Caco-2 (cell line): Measurements from ENCODE around the gene ZNF521. TPM values are rescaled to one million over a fixed set of nuclear protein-coding genes. Genes with fewer than 3 reads are reported as not detected.

ENCODE experiments used
- BruUV-seq: library from RNA; stranded (reverse); fragments of 400-500 nt; replicated peaks from 2 replicates; lab custom pipeline; 2021; lab: Mats Ljungman, UMichigan
- CTCF ChIA-PET: fragments of 300-600 bp; sonication (Branson Sonifier 250); formaldehyde crosslinking; loops from one replicate; lab custom pipeline; 2022; ENCODE audit warnings: antibody characterized with exemption; lab: Charles Lee
- POLR2A ChIA-PET: fragments of 300-600 bp; sonication (Branson Sonifier 250); formaldehyde crosslinking; loops from one replicate; lab custom pipeline; 2022; ENCODE audit warnings: antibody characterized with exemption; lab: Charles Lee
- DNase-seq, 2 experiments: peaks; one replicate each; pipeline versions ENCODE4 v3.0.0 to v3.0.0-alpha.2; 2020 to 2022
- H3K27me3 ChIP-seq: replicated peaks from 2 replicates; pipeline ENCODE4 v1.6.0; 2011; ENCODE audit warnings: low read length; ENCODE audit not compliant: control insufficient read depth, insufficient read depth
- H3K36me3 ChIP-seq: 2 replicates; pipeline ENCODE4 v1.5.1; 2011; ENCODE audit warnings: low read length; ENCODE audit not compliant: control insufficient read depth, insufficient read depth
- H3K4me1 ChIP-seq: fragments of 250-450 bp; sonication (Bioruptor Pico); 2 replicates; pipeline ENCODE4 v1.5.1; 2020; ENCODE audit warnings: mild to moderate bottlenecking
- H3K4me3 ChIP-seq: 2 replicates; pipeline ENCODE4 v1.5.1; 2011; ENCODE audit warnings: low read depth, mild to moderate bottlenecking, control low read depth, low read length
- H3K9me3 ChIP-seq: fragments of 250-450 bp; sonication (Bioruptor Pico); 2 replicates; pipeline ENCODE4 v1.5.1; 2020; ENCODE audit warnings: mild to moderate bottlenecking, moderate library complexity
- H3K27ac Mint-ChIP-seq: one replicate; pipeline ENCODE4 v1.8.0; 2022; ENCODE audit warnings: mixed read lengths; ENCODE audit not compliant: unreplicated experiment
- H3K27me3 Mint-ChIP-seq: one replicate; pipeline ENCODE4 v1.8.0; 2022; ENCODE audit warnings: mixed read lengths; ENCODE audit not compliant: insufficient read depth, unreplicated experiment
- H3K36me3 Mint-ChIP-seq: one replicate; pipeline ENCODE4 v1.8.0; 2022; ENCODE audit warnings: mild to moderate bottlenecking, mixed read lengths; ENCODE audit not compliant: insufficient read depth, unreplicated experiment
- H3K4me1 Mint-ChIP-seq: one replicate; pipeline ENCODE4 v1.8.0; 2022; ENCODE audit warnings: low read depth, mixed read lengths; ENCODE audit not compliant: unreplicated experiment
- H3K4me3 Mint-ChIP-seq: one replicate; pipeline ENCODE4 v1.8.0; 2022; ENCODE audit warnings: mild to moderate bottlenecking, moderate library complexity, mixed read lengths; ENCODE audit not compliant: unreplicated experiment
- H3K9me3 Mint-ChIP-seq: one replicate; pipeline ENCODE4 v1.8.0; 2022; ENCODE audit warnings: mixed read lengths; ENCODE audit not compliant: unreplicated experiment
- CTCF ChIP-seq, 2 experiments: fragments of 200-600 bp in 1 of 2; IDR thresholded peaks; 1 replicate in 1 of 2; 2 replicates in 1 of 2; pipeline versions ENCODE4 v1.5.1 to v1.8.0; 2011 to 2022; ENCODE audit warnings: antibody characterized with exemption in 1 of 2, control low read depth in 1 of 2, inconsistent platforms in 1 of 2, low read depth in 1 of 2, low read length in 1 of 2, mild to moderate bottlenecking in 1 of 2, moderate library complexity in 1 of 2; ENCODE audit not compliant: insufficient read depth in 1 of 2, severe bottlenecking in 1 of 2, unreplicated experiment in 1 of 2
- intact Hi-C: fragments of 100-400 bp; cut with micrococcal nuclease; formaldehyde crosslinking; loops from one replicate; pipeline ENCODE4 v1.10.0; 2022; ENCODE audit not compliant: unreplicated experiment
- total RNA-seq: library from RNA; stranded (reverse); gene quantifications from 2 replicates; pipeline ENCODE4 v1.2.3, GENCODE V29; 2022

ZNF521 gene
- total RNA-seq, 1 experiment from 2014 or later: not detected

DNA sequence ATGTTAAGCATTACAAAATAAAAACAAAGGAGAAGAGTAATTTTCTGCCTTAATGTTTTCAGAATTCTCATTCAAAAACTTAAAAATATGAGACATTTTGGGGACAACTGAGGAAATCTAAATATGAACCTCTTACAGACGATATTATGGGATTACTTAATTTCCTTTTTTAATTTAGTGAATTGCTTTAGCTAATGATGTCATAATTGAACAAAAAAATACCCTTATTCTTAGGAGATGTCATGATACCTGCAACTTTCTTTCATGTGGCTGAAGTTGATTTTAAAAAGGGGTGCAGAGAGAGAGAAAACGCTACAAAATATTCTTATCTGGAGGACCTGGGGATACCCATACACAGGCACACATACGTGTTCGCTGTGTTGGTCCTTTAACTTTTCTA is 129.3 kb downstream of the ZNF521 start:
- H3K9me3 ChIP-seq: no peaks in the 10 kb centered on the region
- no peaks in the 10 kb centered on the region for H3K9me3 Mint-ChIP-seq
- no peaks in the 10 kb centered on the region for H3K36me3 Mint-ChIP-seq
- POLR2A ChIA-PET: no interaction called here
- no peak overlapping the region for H3K27ac Mint-ChIP-seq
- H3K27me3 ChIP-seq: no peaks in the 10 kb centered on the region
- no peaks in the 10 kb centered on the region for H3K36me3 ChIP-seq
- BruUV-seq: no TSS peak
- no peaks in the 10 kb centered on the region for H3K4me1 Mint-ChIP-seq
- H3K27me3 Mint-ChIP-seq: peaks cover 4% of the 10 kb centered on the region
- DNase-seq: no peak
- no peak overlapping the region for H3K4me3 Mint-ChIP-seq
- no peaks in the 10 kb centered on the region for H3K4me1 ChIP-seq
- H3K4me3 ChIP-seq: no peak overlapping the region
- CTCF ChIA-PET: no interaction called here
- intact Hi-C loops: no loop called here
- TF ChIP-seq CTCF (IDR thresholded peaks at IDR 0.05; ENCODE audit: insufficient read depth in 1 of 2, low read depth in 1 of 2, low read length in 1 of 2, severe bottlenecking in 1 of 2, unreplicated experiment in 1 of 2): no peak

DNA sequence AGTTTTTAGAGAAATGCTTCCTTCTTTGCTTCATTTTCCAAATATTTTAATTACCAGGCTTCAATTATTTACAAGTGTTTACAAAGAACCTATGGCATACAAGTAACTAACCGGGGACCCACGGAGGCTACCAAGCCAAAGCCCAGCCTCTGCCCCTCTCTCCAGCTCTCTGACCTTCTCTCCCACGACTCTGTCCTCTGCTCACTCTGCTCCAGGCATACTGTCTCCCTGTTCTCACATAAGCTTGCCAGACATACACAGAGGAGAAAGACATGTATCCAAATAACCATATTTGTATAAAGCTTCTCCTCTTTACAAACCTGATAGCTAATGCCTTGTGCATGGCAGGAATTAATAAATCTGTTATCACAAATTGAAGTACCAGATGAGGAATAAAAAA is 141.3 kb downstream of the ZNF521 start:
- Mint-ChIP-seq H3K27ac (no peak overlapping the region), H3K9me3 (no peaks in the 10 kb centered on the region), H3K4me1 (no peaks in the 10 kb centered on the region), H3K36me3 (no peaks in the 10 kb centered on the region), H3K27me3 (peaks cover 11% of the 10 kb centered on the region), H3K4me3 (no peak overlapping the region)
- ChIA-PET CTCF (no interaction called here), POLR2A (no interaction called here)
- Histone ChIP-seq H3K4me3 (no peak overlapping the region), H3K4me1 (no peaks in the 10 kb centered on the region), H3K27me3 (no peaks in the 10 kb centered on the region), H3K36me3 (no peaks in the 10 kb centered on the region), H3K9me3 (no peaks in the 10 kb centered on the region)
- BruUV-seq: no TSS peak
- intact Hi-C loops: no loop called here
- DNase-seq: no peak
- TF ChIP-seq CTCF (IDR thresholded peaks at IDR 0.05; ENCODE audit: insufficient read depth in 1 of 2, low read depth in 1 of 2, low read length in 1 of 2, severe bottlenecking in 1 of 2, unreplicated experiment in 1 of 2): no peak

- CTCF ChIA-PET: no interaction called here
- Mint-ChIP-seq H3K4me3 (no peak overlapping the region), H3K27ac (no peak overlapping the region), H3K4me1 (no peaks in the 10 kb centered on the region), H3K9me3 (no peaks in the 10 kb centered on the region), H3K36me3 (no peaks in the 10 kb centered on the region), H3K27me3 (no peaks in the 10 kb centered on the region)
- TF ChIP-seq CTCF (IDR thresholded peaks at IDR 0.05; ENCODE audit: insufficient read depth in 1 of 2, low read depth in 1 of 2, low read length in 1 of 2, severe bottlenecking in 1 of 2, unreplicated experiment in 1 of 2): no peak
- Histone ChIP-seq H3K4me3 (no peak overlapping the region), H3K27me3 (no peaks in the 10 kb centered on the region), H3K4me1 (no peaks in the 10 kb centered on the region), H3K36me3 (no peaks in the 10 kb centered on the region), H3K9me3 (no peaks in the 10 kb centered on the region)
- BruUV-seq: no TSS peak
- intact Hi-C loops: no loop called here
- POLR2A ChIA-PET: no interaction called here
- DNase-seq: no peak
Observed at GRCh38 chr18:25192065-25192464, 159.9 kb downstream of the ZNF521 start.
